HCT116 (cell line): ENCODE results near the gene IGFN1. TPM values are rescaled to one million over a fixed set of nuclear protein-coding genes. Genes with fewer than 3 reads are reported as not detected.

Experiments
- ATAC-seq: fragments of 200-7000 bp; cut with Tn5 transposase; 2 replicates; pipeline ENCODE4 v1.9.1; 2020; ENCODE audit warnings: mild to moderate bottlenecking, moderate library complexity
- BruUV-seq: library from RNA; stranded (reverse); fragments of 400-500 nt; replicated peaks from 2 replicates; lab custom pipeline; 2021; lab: Mats Ljungman, UMichigan
- CTCF ChIA-PET: fragments of 300-600 bp; sonication (Branson Sonifier 250); formaldehyde crosslinking; loops from one replicate; lab custom pipeline; 2021; ENCODE audit warnings: antibody characterized with exemption; lab: Charles Lee
- POLR2A ChIA-PET: fragments of 300-600, 350-600 bp; sonication (Branson Sonifier 250); formaldehyde crosslinking; loops from one replicate; lab custom pipeline; 2021; ENCODE audit warnings: antibody characterized with exemption; lab: Charles Lee
- RAD21 ChIA-PET, 2 experiments: fragments of 300-600 bp; sonication (Branson Sonifier 250); formaldehyde crosslinking; loops; one replicate each; lab custom pipeline; 2023; ENCODE audit warnings: low total read pairs in 2 of 2; ENCODE audit not compliant: uncharacterized antibody in 2 of 2, unreplicated experiment in 2 of 2, low non-redundant PET in 1 of 2; lab: Charles Lee
- DNase-seq: peaks from one replicate; pipeline ENCODE4 v3.0.0-alpha.2; 2010; ENCODE audit warnings: low read depth, low spot score
- H2AFZ ChIP-seq: fragments of 200-600 bp; shearing (Covaris generic), sonication (generic); 2 replicates; pipeline ENCODE4 v1.6.1; 2017; ENCODE audit warnings: low read depth, mixed run types, mixed read lengths, antibody characterized with exemption, low read length; ENCODE audit not compliant: poor library complexity, severe bottlenecking
- H3K27ac ChIP-seq: 2 replicates; pipeline ENCODE4 v1.5.1; 2012; ENCODE audit warnings: low read depth, low read length
- H3K27me3 ChIP-seq: fragments of 200-600 bp; sonication (generic); 2 replicates; pipeline ENCODE4 v1.6.1; 2016; ENCODE audit warnings: mixed run types, low read length, mixed read lengths; ENCODE audit not compliant: insufficient read depth
- H3K36me3 ChIP-seq, 2 experiments: fragments of 200-500 bp in 1 of 2; fragments of 200-600 bp in 1 of 2; sonication (Bioruptor generic) in 1 of 2; sonication (generic) in 1 of 2; 2 replicates each; pipeline versions ENCODE4 v1.5.1 to v1.6.1; 2014 to 2016; ENCODE audit warnings: low read length in 2 of 2, inconsistent platforms in 1 of 2, mixed read lengths in 1 of 2, mixed run types in 1 of 2; ENCODE audit not compliant: insufficient read depth in 2 of 2, control insufficient read depth in 1 of 2
- H3K4me1 ChIP-seq, 2 experiments: fragments of 200-600 bp in 1 of 2; sonication (generic) in 1 of 2; 2 replicates each; pipeline versions ENCODE4 v1.5.1 to v1.6.1; 2012 to 2017; ENCODE audit warnings: low read length in 2 of 2, inconsistent platforms in 1 of 2, mild to moderate bottlenecking in 1 of 2, mixed read lengths in 1 of 2, mixed run types in 1 of 2, moderate library complexity in 1 of 2; ENCODE audit not compliant: insufficient read depth in 2 of 2, control insufficient read depth in 1 of 2
- H3K4me2 ChIP-seq: fragments of 200-600 bp; sonication (generic); 2 replicates; pipeline ENCODE4 v1.6.1; 2017; ENCODE audit warnings: mixed run types, low read length, mixed read lengths
- H3K4me3 ChIP-seq, 2 experiments: fragments of 200-600 bp in 1 of 2; sonication (generic) in 1 of 2; replicated peaks in 1 of 2; 2 replicates each; pipeline ENCODE4 v1.5.1; 2011 to 2016; ENCODE audit warnings: low read length in 2 of 2, control low read depth in 1 of 2, low read depth in 1 of 2, mild to moderate bottlenecking in 1 of 2, mixed read lengths in 1 of 2, mixed run types in 1 of 2
- H3K79me2 ChIP-seq: fragments of 200-600 bp; sonication (generic); 2 replicates; pipeline ENCODE4 v1.6.1; 2017; ENCODE audit warnings: mild to moderate bottlenecking, mixed run types, low read length, moderate library complexity, mixed read lengths; ENCODE audit not compliant: insufficient read depth
- H3K9ac ChIP-seq: fragments of 200-600 bp; sonication (generic); 2 replicates; pipeline ENCODE4 v1.6.1; 2016; ENCODE audit warnings: low read length, mixed read lengths
- H3K9me2 ChIP-seq: fragments of 200-600 bp; sonication (generic), shearing (Covaris generic); 2 replicates; pipeline ENCODE4 v1.6.1; 2017; ENCODE audit warnings: mixed run types, mild to moderate bottlenecking, moderate library complexity; ENCODE audit not compliant: insufficient read depth
- H3K9me3 ChIP-seq, 2 experiments: fragments of 200-500 bp in 1 of 2; fragments of 200-600 bp in 1 of 2; sonication (Bioruptor generic) in 1 of 2; sonication (generic) in 1 of 2; 2 replicates each; pipeline ENCODE4 v1.6.1; 2014 to 2017; ENCODE audit warnings: low read length in 2 of 2, mixed read lengths in 2 of 2, inconsistent platforms in 1 of 2, low read depth in 1 of 2, mild to moderate bottlenecking in 1 of 2, mixed run types in 1 of 2, moderate library complexity in 1 of 2; ENCODE audit not compliant: control insufficient read depth in 1 of 2, insufficient read depth in 1 of 2
- H4K20me1 ChIP-seq: fragments of 200-600 bp; sonication (generic), shearing (Covaris generic); 2 replicates; pipeline ENCODE4 v1.6.1; 2017; ENCODE audit warnings: mixed run types, mild to moderate bottlenecking, moderate library complexity; ENCODE audit not compliant: insufficient read depth
- JUND ChIP-seq: IDR thresholded peaks from 2 replicates; pipeline ENCODE4 v1.6.1; 2012
- RAD21 ChIP-seq: IDR thresholded peaks from 2 replicates; pipeline ENCODE4 v1.6.1; 2012; ENCODE audit warnings: low read depth, mild to moderate bottlenecking
- SIN3A ChIP-seq: IDR thresholded peaks from 2 replicates; pipeline ENCODE4 v1.6.1; 2012; ENCODE audit warnings: low read depth
- YY1 ChIP-seq: IDR thresholded peaks from 2 replicates; pipeline ENCODE4 v1.6.1; 2011; ENCODE audit warnings: low read length, low read depth, moderate library complexity, mild to moderate bottlenecking; ENCODE audit not compliant: insufficient replicate concordance; ENCODE audit errors: extremely low read depth
- intact Hi-C: fragments of 100-400 bp; cut with micrococcal nuclease; formaldehyde crosslinking; loops from 2 replicates; pipeline ENCODE4 v1.10.0; 2022
- total RNA-seq: library from RNA; stranded (reverse); gene quantifications from one replicate; pipeline ENCODE4 v1.2.1, GENCODE V29; 2021; ENCODE audit not compliant: unreplicated experiment
- TF ChIP-seq, protein P1 (sequence below), 3 experiments: fragments of 200-600 bp in 1 of 3; sonication (generic) in 1 of 3; IDR thresholded peaks in 2 of 3; conservative IDR thresholded peaks in 1 of 3; 2 replicates each; pipeline ENCODE4 v1.5.1; 2012 to 2017; ENCODE audit warnings: low read depth in 2 of 3, low read length in 2 of 3, antibody characterized with exemption in 1 of 3, borderline replicate concordance in 1 of 3, control low read depth in 1 of 3, mild to moderate bottlenecking in 1 of 3, mixed read lengths in 1 of 3, mixed run types in 1 of 3, moderate library complexity in 1 of 3; ENCODE audit not compliant: insufficient read depth in 1 of 3
- TF ChIP-seq, protein P2 (sequence below): IDR thresholded peaks from 2 replicates; pipeline ENCODE4 v1.6.1; 2011; ENCODE audit warnings: mild to moderate bottlenecking, low read length, moderate library complexity; ENCODE audit not compliant: insufficient replicate concordance; ENCODE audit errors: extremely low read depth

IGFN1 gene
- total RNA-seq, 1 experiment from 2014 or later = not detected

DNA sequence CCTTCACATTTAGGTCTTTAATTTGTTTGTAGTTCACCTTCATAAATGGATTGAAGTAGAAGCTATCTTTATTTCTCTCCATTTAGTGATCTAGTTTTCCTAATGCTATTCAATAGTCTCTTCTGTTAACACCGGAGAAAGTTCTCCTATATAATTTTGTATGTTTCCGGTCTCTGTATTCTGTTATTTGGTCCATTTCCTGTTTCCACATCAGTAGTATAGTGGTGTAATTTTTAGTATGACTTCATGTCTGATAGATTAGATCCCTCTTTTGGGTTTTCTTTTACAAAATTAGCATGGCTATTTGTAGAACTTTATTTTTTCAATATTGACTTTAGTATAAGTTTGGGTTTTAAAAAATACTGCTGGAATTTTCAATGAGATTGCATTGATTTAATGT lies 51.1 kb downstream of the IGFN1 start:
- ATAC-seq (no peak), DNase-seq (no peak)
- H3K4me2 ChIP-seq = no peak overlapping the region
- H2AFZ ChIP-seq = no peak overlapping the region
- H3K9me2 ChIP-seq = no peaks in the 10 kb centered on the region
- H3K4me1 ChIP-seq = peaks cover 4% of the 10 kb centered on the region in 2 experiments; a peak in 2 of 4 replicates
- no peaks in the 10 kb centered on the region for H4K20me1 ChIP-seq
- peaks cover 46% of the 10 kb centered on the region for H3K27me3 ChIP-seq
- ChIA-PET RAD21 (no interaction called here), POLR2A (no interaction called here), CTCF (interaction anchor here (1.5 kb wide), 1 partner anchor 12 kb away, joined by 3 read pairs; no protein-coding TSS in a partner anchor)
- no TSS peak for BruUV-seq
- H3K4me3 ChIP-seq = no peak overlapping the region
- H3K9me3 ChIP-seq = no peaks in the 10 kb centered on the region
- no peak overlapping the region for H3K27ac ChIP-seq
- no peak overlapping the region for H3K9ac ChIP-seq
- intact Hi-C loops = no loop called here
- no peak for TF ChIP-seq JUND
- no peak for TF ChIP-seq SIN3A
- no peak for TF ChIP-seq YY1
- TF ChIP-seq, protein P1, sequence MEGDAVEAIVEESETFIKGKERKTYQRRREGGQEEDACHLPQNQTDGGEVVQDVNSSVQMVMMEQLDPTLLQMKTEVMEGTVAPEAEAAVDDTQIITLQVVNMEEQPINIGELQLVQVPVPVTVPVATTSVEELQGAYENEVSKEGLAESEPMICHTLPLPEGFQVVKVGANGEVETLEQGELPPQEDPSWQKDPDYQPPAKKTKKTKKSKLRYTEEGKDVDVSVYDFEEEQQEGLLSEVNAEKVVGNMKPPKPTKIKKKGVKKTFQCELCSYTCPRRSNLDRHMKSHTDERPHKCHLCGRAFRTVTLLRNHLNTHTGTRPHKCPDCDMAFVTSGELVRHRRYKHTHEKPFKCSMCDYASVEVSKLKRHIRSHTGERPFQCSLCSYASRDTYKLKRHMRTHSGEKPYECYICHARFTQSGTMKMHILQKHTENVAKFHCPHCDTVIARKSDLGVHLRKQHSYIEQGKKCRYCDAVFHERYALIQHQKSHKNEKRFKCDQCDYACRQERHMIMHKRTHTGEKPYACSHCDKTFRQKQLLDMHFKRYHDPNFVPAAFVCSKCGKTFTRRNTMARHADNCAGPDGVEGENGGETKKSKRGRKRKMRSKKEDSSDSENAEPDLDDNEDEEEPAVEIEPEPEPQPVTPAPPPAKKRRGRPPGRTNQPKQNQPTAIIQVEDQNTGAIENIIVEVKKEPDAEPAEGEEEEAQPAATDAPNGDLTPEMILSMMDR (IDR thresholded peaks at IDR 0.05 in 2 of 3, conservative IDR thresholded peaks at IDR 0.05 in 1 of 3; ENCODE audit: borderline replicate concordance in 1 of 3, insufficient read depth in 1 of 3, low read depth in 2 of 3, low read length in 2 of 3) = no peak
- TF ChIP-seq, protein P2, sequence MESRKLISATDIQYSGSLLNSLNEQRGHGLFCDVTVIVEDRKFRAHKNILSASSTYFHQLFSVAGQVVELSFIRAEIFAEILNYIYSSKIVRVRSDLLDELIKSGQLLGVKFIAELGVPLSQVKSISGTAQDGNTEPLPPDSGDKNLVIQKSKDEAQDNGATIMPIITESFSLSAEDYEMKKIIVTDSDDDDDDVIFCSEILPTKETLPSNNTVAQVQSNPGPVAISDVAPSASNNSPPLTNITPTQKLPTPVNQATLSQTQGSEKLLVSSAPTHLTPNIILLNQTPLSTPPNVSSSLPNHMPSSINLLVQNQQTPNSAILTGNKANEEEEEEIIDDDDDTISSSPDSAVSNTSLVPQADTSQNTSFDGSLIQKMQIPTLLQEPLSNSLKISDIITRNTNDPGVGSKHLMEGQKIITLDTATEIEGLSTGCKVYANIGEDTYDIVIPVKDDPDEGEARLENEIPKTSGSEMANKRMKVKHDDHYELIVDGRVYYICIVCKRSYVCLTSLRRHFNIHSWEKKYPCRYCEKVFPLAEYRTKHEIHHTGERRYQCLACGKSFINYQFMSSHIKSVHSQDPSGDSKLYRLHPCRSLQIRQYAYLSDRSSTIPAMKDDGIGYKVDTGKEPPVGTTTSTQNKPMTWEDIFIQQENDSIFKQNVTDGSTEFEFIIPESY = no peak
- no peak for TF ChIP-seq RAD21
- no peaks in the 10 kb centered on the region for H3K36me3 ChIP-seq
- no peaks in the 10 kb centered on the region for H3K79me2 ChIP-seq
